ENCODE measurements around the gene LKAAEAR1.

LKAAEAR1 gene

DNA sequence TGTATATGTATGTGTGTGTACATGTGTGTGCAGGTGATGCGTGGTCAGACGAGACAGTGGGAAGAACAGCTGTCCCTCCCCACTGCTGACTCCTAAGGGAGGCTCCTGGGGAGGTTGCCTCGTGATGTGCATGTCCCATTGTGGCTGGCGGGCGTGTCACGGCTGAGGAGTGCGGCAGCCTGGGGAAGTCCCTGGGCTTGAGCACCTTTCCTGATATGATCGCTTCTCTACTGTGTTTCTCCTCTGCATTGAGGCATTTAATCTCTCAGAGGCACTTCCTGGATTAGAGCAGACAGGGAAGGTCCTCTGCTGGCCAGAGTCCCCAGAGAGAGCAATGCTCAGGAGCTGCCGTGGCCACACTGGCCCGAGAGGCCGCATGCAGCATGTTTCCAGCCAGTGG, 11.7 kb upstream of the LKAAEAR1 start:
- DNase-seq (ENCODE audit: low read depth), result no peak
- H3K4me3 ChIP-seq (ENCODE audit: control insufficient read depth, low read depth, low read length), result no peak overlapping the region
- TF ChIP-seq, protein P1, sequence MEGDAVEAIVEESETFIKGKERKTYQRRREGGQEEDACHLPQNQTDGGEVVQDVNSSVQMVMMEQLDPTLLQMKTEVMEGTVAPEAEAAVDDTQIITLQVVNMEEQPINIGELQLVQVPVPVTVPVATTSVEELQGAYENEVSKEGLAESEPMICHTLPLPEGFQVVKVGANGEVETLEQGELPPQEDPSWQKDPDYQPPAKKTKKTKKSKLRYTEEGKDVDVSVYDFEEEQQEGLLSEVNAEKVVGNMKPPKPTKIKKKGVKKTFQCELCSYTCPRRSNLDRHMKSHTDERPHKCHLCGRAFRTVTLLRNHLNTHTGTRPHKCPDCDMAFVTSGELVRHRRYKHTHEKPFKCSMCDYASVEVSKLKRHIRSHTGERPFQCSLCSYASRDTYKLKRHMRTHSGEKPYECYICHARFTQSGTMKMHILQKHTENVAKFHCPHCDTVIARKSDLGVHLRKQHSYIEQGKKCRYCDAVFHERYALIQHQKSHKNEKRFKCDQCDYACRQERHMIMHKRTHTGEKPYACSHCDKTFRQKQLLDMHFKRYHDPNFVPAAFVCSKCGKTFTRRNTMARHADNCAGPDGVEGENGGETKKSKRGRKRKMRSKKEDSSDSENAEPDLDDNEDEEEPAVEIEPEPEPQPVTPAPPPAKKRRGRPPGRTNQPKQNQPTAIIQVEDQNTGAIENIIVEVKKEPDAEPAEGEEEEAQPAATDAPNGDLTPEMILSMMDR (conservative IDR thresholded peaks at IDR 0.05; ENCODE audit: control insufficient read depth, insufficient read depth, low read depth, low read length), result no peak

DNA sequence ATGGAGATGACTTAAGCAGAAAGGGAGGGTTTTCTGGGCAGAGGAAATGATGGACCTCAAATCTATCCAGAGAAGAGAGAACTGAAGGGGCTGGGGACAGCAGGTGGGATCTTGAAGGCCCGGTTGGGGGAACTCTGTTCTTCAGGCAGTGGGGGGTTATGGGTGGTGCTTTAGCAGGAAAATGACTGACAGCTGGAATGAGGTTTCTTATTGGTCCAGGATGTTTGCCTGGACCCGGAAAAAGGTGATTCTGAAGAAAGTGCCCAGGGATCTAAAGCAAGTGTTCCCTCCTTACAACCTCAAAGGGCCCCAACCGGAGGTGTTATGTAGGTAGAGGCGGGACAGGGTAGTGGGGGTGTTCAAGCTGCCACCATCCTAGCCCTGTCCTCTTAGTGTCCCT, 11.3 kb upstream of the LKAAEAR1 start:
- no peak for DNase-seq (ENCODE audit: low read depth)
- no peak overlapping the region for H3K4me3 ChIP-seq (ENCODE audit: control insufficient read depth, low read depth, low read length)
- TF ChIP-seq, protein P1 (conservative IDR thresholded peaks at IDR 0.05; ENCODE audit: control insufficient read depth, insufficient read depth, low read depth, low read length), result no peak

DNA sequence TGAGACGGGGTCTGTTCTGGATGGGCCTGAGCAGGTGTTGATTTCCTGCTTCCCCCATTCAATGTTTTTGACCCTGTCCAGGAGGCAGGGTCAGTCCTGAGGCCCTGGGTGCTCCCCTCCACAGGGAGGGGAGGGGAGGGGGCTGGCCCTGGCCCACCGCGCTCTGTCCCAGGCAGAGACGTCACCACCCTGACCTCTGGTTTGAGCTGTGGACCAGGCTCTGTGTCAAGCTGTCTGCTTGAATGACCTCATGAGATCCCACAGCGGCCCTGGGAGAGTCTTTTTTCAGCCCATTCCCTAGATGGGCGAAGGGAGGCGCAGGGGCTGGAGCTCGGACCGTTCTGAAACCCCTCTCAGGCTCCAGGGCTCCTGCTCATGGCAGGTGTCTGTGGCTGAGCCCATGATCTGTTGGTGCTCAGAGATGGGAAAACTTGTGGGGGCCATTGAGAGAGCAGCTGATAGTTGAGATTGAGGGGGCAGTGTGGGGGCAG, 8.9 kb upstream of the LKAAEAR1 start:
- TF ChIP-seq, protein P1 (conservative IDR thresholded peaks at IDR 0.05; ENCODE audit: control insufficient read depth, insufficient read depth, low read depth, low read length), result no peak
- H3K4me3 ChIP-seq (ENCODE audit: control insufficient read depth, low read depth, low read length), result no peak overlapping the region
- DNase-seq (ENCODE audit: low read depth), result no peak

DNA sequence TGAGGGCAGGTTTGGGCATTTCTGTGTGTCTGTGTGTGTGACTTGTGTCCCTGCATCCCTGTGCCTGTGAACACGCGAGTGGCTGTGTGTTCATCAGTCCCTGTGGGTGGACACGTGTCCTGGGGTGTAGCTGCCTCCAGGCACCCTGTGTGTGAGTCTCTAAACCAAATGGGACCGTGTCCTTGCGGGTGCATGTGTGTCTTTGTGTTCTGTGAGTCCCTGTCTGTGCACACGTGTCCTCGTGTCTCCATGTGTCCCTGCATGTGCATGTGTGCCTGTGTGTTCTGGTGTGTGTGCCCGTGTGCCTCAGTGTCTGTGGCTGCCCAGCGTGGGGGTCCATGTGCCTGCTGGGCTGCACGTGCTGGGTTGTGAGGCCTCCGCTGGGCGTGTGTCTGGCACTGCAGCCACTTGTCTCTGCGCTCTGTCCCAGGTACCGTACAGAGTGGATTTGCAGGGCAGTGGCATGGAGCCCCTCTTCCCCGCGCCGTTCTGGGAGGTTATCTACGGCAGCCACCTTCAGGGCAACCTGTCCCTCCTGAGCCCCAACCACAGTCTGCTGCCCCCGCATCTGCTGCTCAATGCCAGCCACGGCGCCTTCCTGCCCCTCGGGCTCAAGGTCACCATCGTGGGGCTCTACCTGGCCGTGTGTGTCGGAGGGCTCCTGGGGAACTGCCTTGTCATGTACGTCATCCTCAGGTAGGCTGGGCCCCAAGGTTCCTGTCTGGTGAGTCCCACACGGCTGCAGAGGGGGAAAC, 8.2 kb upstream of the LKAAEAR1 start:
- no peak for DNase-seq (ENCODE audit: low read depth)
- no peak overlapping the region for H3K4me3 ChIP-seq (ENCODE audit: control insufficient read depth, low read depth, low read length)

DNA sequence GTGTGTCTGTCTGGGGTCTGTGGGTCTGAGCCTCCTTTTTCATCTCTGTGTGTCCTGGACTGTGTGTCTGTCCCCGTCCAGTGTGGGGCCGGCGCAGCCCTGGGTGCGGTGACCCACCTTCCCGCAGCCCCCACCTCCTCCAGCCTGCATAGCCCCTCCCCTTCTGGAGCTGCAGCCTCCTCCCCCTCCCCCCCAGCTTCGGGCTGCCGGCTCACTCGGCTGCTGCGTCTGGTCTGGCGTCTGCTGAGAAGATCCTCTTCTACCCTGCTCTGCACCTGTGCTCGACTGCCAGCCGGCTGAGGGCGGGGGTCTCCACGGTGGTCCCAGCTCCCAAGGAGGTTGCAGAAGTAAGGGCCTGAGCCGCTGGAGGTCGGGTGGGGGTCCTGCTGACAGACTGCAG, 7.6 kb upstream of the LKAAEAR1 start:
- DNase-seq (ENCODE audit: low read depth), result no peak
- TF ChIP-seq, protein P1 (conservative IDR thresholded peaks at IDR 0.05; ENCODE audit: control insufficient read depth, insufficient read depth, low read depth, low read length), result no peak

More for the DNA sequence above, 8.2 kb upstream of the LKAAEAR1 start:
- TF ChIP-seq, protein P1 (conservative IDR thresholded peaks at IDR 0.05; ENCODE audit: control insufficient read depth, insufficient read depth, low read depth, low read length), result no peak

DNA sequence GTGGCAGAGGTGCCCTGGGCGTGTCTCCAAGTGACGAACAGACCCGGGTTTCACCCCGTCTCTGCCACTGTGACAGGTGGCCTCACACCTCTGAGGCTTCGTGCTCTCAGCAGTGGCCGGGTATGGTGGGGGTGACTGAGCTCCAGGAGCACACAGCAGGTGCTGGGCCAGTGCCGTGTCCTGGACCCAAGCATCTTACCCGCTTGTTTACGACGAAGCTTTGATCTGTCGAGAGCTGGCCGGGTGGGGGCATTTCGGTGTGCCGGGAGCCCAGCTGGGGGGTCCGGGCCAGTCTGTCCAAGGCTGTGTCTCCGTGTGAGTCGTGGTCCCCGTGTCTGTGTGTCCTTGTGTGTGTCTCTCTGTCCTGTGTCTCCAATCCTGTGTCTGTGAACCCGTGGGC, 7.1 kb upstream of the LKAAEAR1 start:
- no peak overlapping the region for H3K4me3 ChIP-seq (ENCODE audit: control insufficient read depth, low read depth, low read length)
- TF ChIP-seq, protein P1 (conservative IDR thresholded peaks at IDR 0.05; ENCODE audit: control insufficient read depth, insufficient read depth, low read depth, low read length), result no peak
- no peak for DNase-seq (ENCODE audit: low read depth)

More for the DNA sequence above, 7.6 kb upstream of the LKAAEAR1 start:
- H3K4me3 ChIP-seq (ENCODE audit: control insufficient read depth, low read depth, low read length), result no peak overlapping the region
